Testis (tissue), 2 donors: Measurements from ENCODE around the gene NPSR1.

Source experiments
- CTCF ChIP-seq, 3 experiments: fragments of 450-650 bp in 2 of 3; fragments of 200-600 bp in 1 of 3; sonication (generic) in 1 of 3; IDR thresholded peaks; one replicate each; pipeline ENCODE4 v1.5.1; 2016 to 2019; ENCODE audit warnings: antibody characterized with exemption in 3 of 3, mild to moderate bottlenecking in 2 of 3, moderate library complexity in 1 of 3
- POLR2A ChIP-seq: fragments of 450-650 bp; IDR thresholded peaks from one replicate; pipeline ENCODE4 v1.6.1; 2017; ENCODE audit warnings: antibody characterized with exemption, mild to moderate bottlenecking, moderate library complexity

- TF ChIP-seq CTCF (IDR thresholded peaks at IDR 0.05), result no peak
- no peak for TF ChIP-seq POLR2A
Measured at GRCh38 chr7:34750636-34751035, 92.6 kb downstream of the NPSR1 start.
